HepG2 (cell line): Measurements from ENCODE around the gene KISS1R. TPM values are rescaled to one million over a fixed set of nuclear protein-coding genes. Genes with fewer than 3 reads are reported as not detected.

ENCODE experiments used
- BHLHE40 ChIP-seq: IDR thresholded peaks from 2 replicates; pipeline ENCODE4 v1.6.1; 2011; ENCODE audit warnings: low read length, improper control_type of control experiment
- DMAP1 ChIP-seq: IDR thresholded peaks from 2 replicates; pipeline ENCODE4 v1.6.1; 2016
- EP300 ChIP-seq, 3 experiments: sonication (generic) in 1 of 3; formaldehyde crosslinking in 1 of 3; IDR thresholded peaks; 2 replicates each; pipeline versions ENCODE4 v1.5.1 to v1.6.1; 2011 to 2020; ENCODE audit warnings: low read depth in 2 of 3, low read length in 2 of 3, borderline replicate concordance in 1 of 3, improper control_type of control experiment in 1 of 3, mild to moderate bottlenecking in 1 of 3, missing genetic modification reagents in 1 of 3, moderate library complexity in 1 of 3
- FOSL2 ChIP-seq: sonication (generic); formaldehyde crosslinking; IDR thresholded peaks from 2 replicates; pipeline ENCODE4 v1.4.0; 2020; ENCODE audit warnings: missing genetic modification reagents
- FOXA3 ChIP-seq: IDR thresholded peaks from 2 replicates; pipeline ENCODE4 v1.6.1; 2016; ENCODE audit warnings: missing genetic modification reagents, missing compliant biosample characterization
- HMG20B ChIP-seq: conservative IDR thresholded peaks from 2 replicates; pipeline ENCODE4 v1.6.1; 2016; ENCODE audit warnings: missing genetic modification reagents, missing compliant biosample characterization
- HNRNPLL ChIP-seq: fragments of 200-400 bp; formaldehyde crosslinking; IDR thresholded peaks from 2 replicates; pipeline ENCODE4 v1.6.1; 2017; ENCODE audit warnings: mild to moderate bottlenecking, low read depth, low read length; ENCODE audit not compliant: poor library complexity, severe bottlenecking
- IRF2 ChIP-seq: IDR thresholded peaks from 2 replicates; pipeline ENCODE4 v1.6.1; 2018; ENCODE audit warnings: missing genetic modification reagents, missing compliant biosample characterization
- JUN ChIP-seq: sonication (generic); formaldehyde crosslinking; IDR thresholded peaks from 2 replicates; pipeline ENCODE4 v1.4.0; 2020; ENCODE audit warnings: mild to moderate bottlenecking, missing genetic modification reagents
- NFATC3 ChIP-seq: sonication (generic); formaldehyde crosslinking; IDR thresholded peaks from 2 replicates; pipeline ENCODE4 v1.5.1; 2020; ENCODE audit warnings: mild to moderate bottlenecking, missing genetic modification reagents
- SOX13 ChIP-seq, 3 experiments: fragments of 450-650 bp in 1 of 3; sonication (generic) in 1 of 3; formaldehyde crosslinking in 1 of 3; IDR thresholded peaks in 2 of 3; conservative IDR thresholded peaks in 1 of 3; 2 replicates each; pipeline versions ENCODE4 v1.5.0 to v1.6.1; 2016 to 2020; ENCODE audit warnings: antibody characterized with exemption in 1 of 3, mild to moderate bottlenecking in 1 of 3, missing compliant biosample characterization in 1 of 3, missing genetic modification reagents in 1 of 3, moderate library complexity in 1 of 3
- TOE1 ChIP-seq: sonication (generic); formaldehyde crosslinking; IDR thresholded peaks from 2 replicates; pipeline ENCODE4 v1.4.0; 2020; ENCODE audit warnings: mild to moderate bottlenecking, missing genetic modification reagents
- TRIM24 ChIP-seq: sonication (generic); formaldehyde crosslinking; IDR thresholded peaks from 2 replicates; pipeline ENCODE4 v1.8.0; 2022; ENCODE audit warnings: mild to moderate bottlenecking, missing genetic modification reagents
- YEATS4 ChIP-seq: sonication (generic); formaldehyde crosslinking; IDR thresholded peaks from 2 replicates; pipeline ENCODE4 v1.4.0; 2020; ENCODE audit warnings: missing genetic modification reagents, borderline replicate concordance
- ZFX ChIP-seq: sonication (generic); formaldehyde crosslinking; IDR thresholded peaks from 2 replicates; pipeline ENCODE4 v1.4.0; 2020; ENCODE audit warnings: mild to moderate bottlenecking, low read depth, missing genetic modification reagents, moderate library complexity
- ZHX1 ChIP-seq: sonication (generic); formaldehyde crosslinking; IDR thresholded peaks from 2 replicates; pipeline ENCODE4 v1.8.1; 2022; ENCODE audit warnings: low read depth, mild to moderate bottlenecking, missing genetic modification reagents
- ZNF709 ChIP-seq: sonication (generic); formaldehyde crosslinking; IDR thresholded peaks from 2 replicates; pipeline ENCODE4 v1.5.0; 2020; ENCODE audit warnings: mild to moderate bottlenecking, missing genetic modification reagents
- ZNF850 ChIP-seq: sonication (generic); formaldehyde crosslinking; conservative IDR thresholded peaks from 2 replicates; pipeline ENCODE4 v1.9.0; 2021; ENCODE audit warnings: mild to moderate bottlenecking, missing genetic modification reagents
- ZNF879 ChIP-seq: sonication (generic); formaldehyde crosslinking; IDR thresholded peaks from 2 replicates; pipeline ENCODE4 v1.8.1; 2023; ENCODE audit warnings: missing genetic modification reagents
- polyA plus RNA-seq, 8 experiments: library from polyadenylated mRNA; depleted of rRNA in 3 of 8; stranded (reverse) in 7 of 8; unstranded in 1 of 8; fragments of >200 nt; fragmentation: Illumina TruSeq in 4 of 8; extraction: Trizol in 4 of 8; gene quantifications; 2 replicates each; pipeline versions ENCODE4 v1.2.1 to v1.2.3, GENCODE V29; 2011 to 2016; ENCODE audit warnings: low read depth in 4 of 8, missing spikeins in 1 of 8, mixed read lengths in 1 of 8; ENCODE audit not compliant: insufficient read depth in 1 of 8
- total RNA-seq, 5 experiments: library from RNA; depleted of rRNA; stranded (reverse); fragments of >200 nt; fragmentation: Illumina TruSeq; extraction: Trizol; gene quantifications; 2 replicates each; pipeline ENCODE4 v1.2.3, GENCODE V29; 2016; ENCODE audit warnings: low read depth in 1 of 5
- TF ChIP-seq, protein P1 (sequence below): sonication (generic); formaldehyde crosslinking; IDR thresholded peaks from 2 replicates; pipeline ENCODE4 v1.5.1; 2020; ENCODE audit warnings: mild to moderate bottlenecking, missing genetic modification reagents
- TF ChIP-seq, protein P2 (sequence below): sonication (generic); formaldehyde crosslinking; IDR thresholded peaks from 2 replicates; pipeline ENCODE4 v1.5.0; 2020; ENCODE audit warnings: missing genetic modification reagents
- TF ChIP-seq, protein P3 (sequence below), 2 experiments: sonication (generic) in 1 of 2; formaldehyde crosslinking in 1 of 2; IDR thresholded peaks; 2 replicates each; pipeline versions ENCODE4 v1.4.0 to v1.6.1; 2018 to 2020; ENCODE audit warnings: missing genetic modification reagents in 2 of 2, borderline replicate concordance in 1 of 2, low read depth in 1 of 2, mild to moderate bottlenecking in 1 of 2, missing biosample characterization in 1 of 2

The KISS1R gene
- total and polyA plus RNA-seq, 2 of the 13 experiments (the other 11 are each of a cell fraction or from before 2014, with no cell fraction given), result 1.1 to 10.2 TPM

- no peak for TF ChIP-seq FOXA3 (CRISPR knock-in tag)
- no peak for TF ChIP-seq DMAP1
- TF ChIP-seq SOX13 (IDR thresholded peaks at IDR 0.05), result no peak
- TF ChIP-seq SOX13 (CRISPR knock-in tag; conservative IDR thresholded peaks at IDR 0.05 in 1 of 2, IDR thresholded peaks at IDR 0.05 in 1 of 2), result no peak
- TF ChIP-seq, protein P1, sequence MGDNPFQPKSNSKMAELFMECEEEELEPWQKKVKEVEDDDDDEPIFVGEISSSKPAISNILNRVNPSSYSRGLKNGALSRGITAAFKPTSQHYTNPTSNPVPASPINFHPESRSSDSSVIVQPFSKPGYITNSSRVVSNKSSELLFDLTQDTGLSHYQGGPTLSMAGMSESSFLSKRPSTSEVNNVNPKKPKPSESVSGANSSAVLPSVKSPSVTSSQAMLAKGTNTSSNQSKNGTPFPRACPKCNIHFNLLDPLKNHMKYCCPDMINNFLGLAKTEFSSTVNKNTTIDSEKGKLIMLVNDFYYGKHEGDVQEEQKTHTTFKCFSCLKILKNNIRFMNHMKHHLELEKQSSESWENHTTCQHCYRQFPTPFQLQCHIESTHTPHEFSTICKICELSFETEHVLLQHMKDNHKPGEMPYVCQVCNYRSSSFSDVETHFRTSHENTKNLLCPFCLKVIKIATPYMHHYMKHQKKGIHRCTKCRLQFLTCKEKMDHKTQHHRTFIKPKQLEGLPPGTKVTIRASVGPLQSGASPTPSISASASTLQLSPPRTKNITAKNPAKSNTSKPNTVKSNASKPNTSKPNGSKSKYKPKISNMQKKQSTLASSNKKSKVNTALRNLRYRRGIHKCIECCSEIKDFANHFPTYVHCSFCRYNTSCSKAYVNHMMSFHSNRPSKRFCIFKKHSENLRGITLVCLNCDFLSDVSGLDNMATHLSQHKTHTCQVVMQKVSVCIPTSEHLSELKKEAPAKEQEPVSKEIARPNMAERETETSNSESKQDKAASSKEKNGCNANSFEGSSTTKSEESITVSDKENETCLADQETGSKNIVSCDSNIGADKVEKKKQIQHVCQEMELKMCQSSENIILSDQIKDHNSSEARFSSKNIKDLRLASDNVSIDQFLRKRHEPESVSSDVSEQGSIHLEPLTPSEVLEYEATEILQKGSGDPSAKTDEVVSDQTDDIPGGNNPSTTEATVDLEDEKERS (CRISPR knock-in tag), result no peak
- no peak for TF ChIP-seq YEATS4
- TF ChIP-seq BHLHE40, result no peak
- TF ChIP-seq, protein P2, sequence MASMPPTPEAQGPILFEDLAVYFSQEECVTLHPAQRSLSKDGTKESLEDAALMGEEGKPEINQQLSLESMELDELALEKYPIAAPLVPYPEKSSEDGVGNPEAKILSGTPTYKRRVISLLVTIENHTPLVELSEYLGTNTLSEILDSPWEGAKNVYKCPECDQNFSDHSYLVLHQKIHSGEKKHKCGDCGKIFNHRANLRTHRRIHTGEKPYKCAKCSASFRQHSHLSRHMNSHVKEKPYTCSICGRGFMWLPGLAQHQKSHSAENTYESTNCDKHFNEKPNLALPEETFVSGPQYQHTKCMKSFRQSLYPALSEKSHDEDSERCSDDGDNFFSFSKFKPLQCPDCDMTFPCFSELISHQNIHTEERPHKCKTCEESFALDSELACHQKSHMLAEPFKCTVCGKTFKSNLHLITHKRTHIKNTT (CRISPR knock-in tag), result no peak
- peak; percentile 46; the same call in 1 of the 2 replicates for TF ChIP-seq FOSL2 (CRISPR knock-in tag)
- TF ChIP-seq TRIM24 (CRISPR knock-in tag), result no peak
- no peak for TF ChIP-seq HMG20B
- no peak for TF ChIP-seq ZNF850 (CRISPR knock-in tag)
- no peak for TF ChIP-seq EP300 (IDR thresholded peaks at IDR 0.05; ENCODE audit: low read depth in 2 of 2, low read length in 2 of 2)
- no peak for TF ChIP-seq EP300 (CRISPR knock-in tag; IDR thresholded peaks at IDR 0.05; ENCODE audit: borderline replicate concordance)
- TF ChIP-seq ZNF879 (CRISPR knock-in tag), result no peak
- TF ChIP-seq IRF2 (CRISPR knock-in tag), result no peak
- no peak for TF ChIP-seq NFATC3
- no peak for TF ChIP-seq ZHX1 (CRISPR knock-in tag)
- no peak for TF ChIP-seq HNRNPLL
- no peak for TF ChIP-seq ZNF709 (CRISPR knock-in tag)
- TF ChIP-seq JUN (CRISPR knock-in tag), result no peak
- TF ChIP-seq, protein P3, sequence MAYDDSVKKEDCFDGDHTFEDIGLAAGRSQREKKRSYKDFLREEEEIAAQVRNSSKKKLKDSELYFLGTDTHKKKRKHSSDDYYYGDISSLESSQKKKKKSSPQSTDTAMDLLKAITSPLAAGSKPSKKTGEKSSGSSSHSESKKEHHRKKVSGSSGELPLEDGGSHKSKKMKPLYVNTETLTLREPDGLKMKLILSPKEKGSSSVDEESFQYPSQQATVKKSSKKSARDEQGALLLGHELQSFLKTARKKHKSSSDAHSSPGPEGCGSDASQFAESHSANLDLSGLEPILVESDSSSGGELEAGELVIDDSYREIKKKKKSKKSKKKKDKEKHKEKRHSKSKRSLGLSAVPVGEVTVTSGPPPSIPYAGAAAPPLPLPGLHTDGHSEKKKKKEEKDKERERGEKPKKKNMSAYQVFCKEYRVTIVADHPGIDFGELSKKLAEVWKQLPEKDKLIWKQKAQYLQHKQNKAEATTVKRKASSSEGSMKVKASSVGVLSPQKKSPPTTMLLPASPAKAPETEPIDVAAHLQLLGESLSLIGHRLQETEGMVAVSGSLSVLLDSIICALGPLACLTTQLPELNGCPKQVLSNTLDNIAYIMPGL (CRISPR knock-in tag; IDR thresholded peaks at IDR 0.05; ENCODE audit: borderline replicate concordance in 1 of 2, low read depth in 1 of 2), result no peak; a peak in 1 of 4 replicates
- no peak for TF ChIP-seq ZFX
- no peak for TF ChIP-seq TOE1 (CRISPR knock-in tag)
Measured at GRCh38 chr19:960020-960419, 42.9 kb downstream of the KISS1R start (continued).
